GM12891 (cell line): ENCODE results near the gene SLC1A1.

ENCODE experiments used
- PAX5 ChIP-seq: IDR thresholded peaks from 2 replicates; pipeline ENCODE4 v1.6.1; 2011; ENCODE audit warnings: low read length, moderate library complexity, mild to moderate bottlenecking; ENCODE audit not compliant: insufficient read depth, severe bottlenecking
- POLR2A ChIP-seq: IDR thresholded peaks from 2 replicates; pipeline ENCODE4 v1.6.1; 2011; ENCODE audit warnings: low read depth, low read length, control low read depth
- POLR2AphosphoS5 ChIP-seq: IDR thresholded peaks from 2 replicates; pipeline ENCODE4 v1.6.1; 2011; ENCODE audit warnings: low read depth, low read length, control low read depth
- POU2F2 ChIP-seq: IDR thresholded peaks from 2 replicates; pipeline ENCODE4 v1.6.1; 2011; ENCODE audit warnings: low read depth, mild to moderate bottlenecking, control low read depth, low read length, moderate library complexity
- TAF1 ChIP-seq: IDR thresholded peaks from 2 replicates; pipeline ENCODE4 v1.6.1; 2011; ENCODE audit warnings: low read depth, low read length, control low read depth

- TF ChIP-seq POLR2AphosphoS5 (no peak), POLR2A (no peak), TAF1 (no peak), POU2F2 (no peak), PAX5 (no peak)
Observed at GRCh38 chr9:4630836-4631235, 140.6 kb downstream of the SLC1A1 start.
